HepG2 (cell line): ENCODE data around the gene RNPEPL1. TPM values are rescaled to one million over a fixed set of nuclear protein-coding genes. Genes with fewer than 3 reads are reported as not detected.
A peak's percentile ranks its signal among the peaks of the same experiment; 100 is the strongest.

ENCODE experiments used
- FOXO1 ChIP-seq: sonication (generic); formaldehyde crosslinking; IDR thresholded peaks from 2 replicates; pipeline ENCODE4 v1.4.0; 2020; ENCODE audit warnings: missing genetic modification reagents
- MED1 ChIP-seq: sonication (generic); formaldehyde crosslinking; IDR thresholded peaks from 2 replicates; pipeline ENCODE4 v1.4.0; 2020; ENCODE audit warnings: missing genetic modification reagents
- PAXIP1 ChIP-seq: sonication (generic); formaldehyde crosslinking; conservative IDR thresholded peaks from 2 replicates; pipeline ENCODE4 v1.4.0; 2020; ENCODE audit warnings: mild to moderate bottlenecking, missing genetic modification reagents, moderate library complexity
- POGZ ChIP-seq: sonication (generic); formaldehyde crosslinking; IDR thresholded peaks from 2 replicates; pipeline ENCODE4 v1.4.0; 2020; ENCODE audit warnings: mild to moderate bottlenecking, missing genetic modification reagents
- RAD21 ChIP-seq: fragments of 450-650 bp; formaldehyde crosslinking; IDR thresholded peaks from 2 replicates; pipeline ENCODE4 v1.5.0; 2020; ENCODE audit warnings: mild to moderate bottlenecking
- SMC3 ChIP-seq: IDR thresholded peaks from 2 replicates; pipeline ENCODE4 v1.6.1; 2011; ENCODE audit warnings: low read length, improper control_type of control experiment
- SP4 ChIP-seq: sonication (generic); formaldehyde crosslinking; IDR thresholded peaks from 2 replicates; pipeline ENCODE4 v1.8.1; 2023; ENCODE audit warnings: mild to moderate bottlenecking, missing genetic modification reagents
- STAG1 ChIP-seq: sonication (generic); formaldehyde crosslinking; IDR thresholded peaks from 2 replicates; pipeline ENCODE4 v1.4.0; 2020; ENCODE audit warnings: missing genetic modification reagents
- ZNF317 ChIP-seq: sonication (generic); formaldehyde crosslinking; IDR thresholded peaks from 2 replicates; pipeline ENCODE4 v1.5.0; 2020; ENCODE audit warnings: mild to moderate bottlenecking, missing genetic modification reagents
- ZNF318 ChIP-seq: sonication (generic); formaldehyde crosslinking; IDR thresholded peaks from 2 replicates; pipeline ENCODE4 v1.4.0; 2020; ENCODE audit warnings: mild to moderate bottlenecking, missing genetic modification reagents
- ZNF44 ChIP-seq: sonication (generic); formaldehyde crosslinking; IDR thresholded peaks from 2 replicates; pipeline ENCODE4 v1.5.1; 2020; ENCODE audit warnings: mild to moderate bottlenecking, missing genetic modification reagents
- ZNF687 ChIP-seq: sonication (generic); formaldehyde crosslinking; IDR thresholded peaks from 2 replicates; pipeline ENCODE4 v1.5.1; 2020; ENCODE audit warnings: mild to moderate bottlenecking, missing genetic modification reagents, moderate library complexity
- ZNF788 ChIP-seq: sonication (generic); formaldehyde crosslinking; IDR thresholded peaks from 2 replicates; pipeline ENCODE4 v1.5.0; 2020; ENCODE audit warnings: mild to moderate bottlenecking, missing genetic modification reagents, borderline replicate concordance
- polyA plus RNA-seq, 8 experiments: library from polyadenylated mRNA; depleted of rRNA in 3 of 8; stranded (reverse) in 7 of 8; unstranded in 1 of 8; fragments of >200 nt; fragmentation: Illumina TruSeq in 4 of 8; extraction: Trizol in 4 of 8; gene quantifications; 2 replicates each; pipeline versions ENCODE4 v1.2.1 to v1.2.3, GENCODE V29; 2011 to 2016; ENCODE audit warnings: low read depth in 4 of 8, missing spikeins in 1 of 8, mixed read lengths in 1 of 8; ENCODE audit not compliant: insufficient read depth in 1 of 8
- total RNA-seq, 5 experiments: library from RNA; depleted of rRNA; stranded (reverse); fragments of >200 nt; fragmentation: Illumina TruSeq; extraction: Trizol; gene quantifications; 2 replicates each; pipeline ENCODE4 v1.2.3, GENCODE V29; 2016; ENCODE audit warnings: low read depth in 1 of 5

The RNPEPL1 gene
- total and polyA plus RNA-seq, 2 of the 13 experiments (the other 11 are each of a cell fraction or from before 2014, with no cell fraction given) = 13.0 to 18.0 TPM

- peak; percentile 53; the same call in 1 of the 2 replicates for TF ChIP-seq ZNF687 (CRISPR knock-in tag)
- TF ChIP-seq ZNF318 = 0 out of 2 replicates have a peak, but pooled peaks have one; percentile 53
- TF ChIP-seq ZNF788 (CRISPR knock-in tag) = 0 out of 2 replicates have a peak, but pooled peaks have one; percentile 57
- TF ChIP-seq ZNF44 (CRISPR knock-in tag) = no peak
- 0 out of 2 replicates have a peak, but pooled peaks have one; percentile 45 for TF ChIP-seq POGZ (CRISPR knock-in tag)
- TF ChIP-seq ZNF317 (CRISPR knock-in tag) = 0 out of 2 replicates have a peak, but pooled peaks have one; percentile 56
- TF ChIP-seq PAXIP1 = 0 out of 2 replicates have a peak, but pooled peaks have one; percentile 19
- peak; percentile 67 for TF ChIP-seq RAD21 (CRISPR knock-in tag)
- 0 out of 2 replicates have a peak, but pooled peaks have one; percentile 27 for TF ChIP-seq SP4
- peak; percentile 41; the same call in 1 of the 2 replicates for TF ChIP-seq MED1 (CRISPR knock-in tag)
- peak; percentile 57 for TF ChIP-seq SMC3
- peak; percentile 66 for TF ChIP-seq STAG1
- no peak for TF ChIP-seq FOXO1
These were observed 27.2 kb downstream of the RNPEPL1 start (continued) for GRCh38 chr2:240595381-240596079.
